Measurements from ENCODE around the gene STRIP1. TPM values are rescaled to one million over a fixed set of nuclear protein-coding genes. Genes with fewer than 3 reads are reported as not detected.

STRIP1 gene
- 33.1 and 45.5 TPM in 2 replicates for total RNA-seq (2014; rRNA removed; shearing (Covaris generic))
- 42.2 and 43.7 TPM in 2 replicates for total RNA-seq (2022)
- percentile 73 among the genes with signal in this experiment for Bru-seq, nascent RNA
- percentile 75 among the genes with signal in this experiment for BruChase-seq, experiment 1, labeled RNA remaining after a 6-hour chase
- BruChase-seq, experiment 2, labeled RNA remaining after a 2-hour chase = percentile 80 among the genes with signal in this experiment
- long read RNA-seq, transcript STRIP1-201 (21 exons, 3,265 nt) = major isoform, 22 of 47 reads
- long read RNA-seq, partial matches to known transcripts = 11 of 47 reads
- long read RNA-seq, other reads (novel, unspliced or antisense) = 14 of 47 reads

- H3K4me2 ChIP-seq (ENCODE audit: low read length) = peak within 1 kb of the TSS; percentile 86
- no peaks in the 10 kb centered on the region for H3K9me3 ChIP-seq (ENCODE audit: low read length)
- POLR2A ChIA-PET = interaction anchor here (0.6 to 1.8 kb wide), 9 partner anchors 10 to 486 kb away, joined by 3 to 7 read pairs (median 3); partner anchors contain the start of genes GNAI3 and RBM15
- H3K4me3 ChIP-seq (ENCODE audit: low read depth, low read length, poor library complexity, severe bottlenecking) = peak within 1 kb of the TSS; percentile 95
- peak within 1 kb of the TSS; percentile 85 for H2AFZ ChIP-seq (ENCODE audit: low read length)
- H3K27ac ChIP-seq (ENCODE audit: low read depth, low read length, poor library complexity, severe bottlenecking) = peak within 1 kb of the TSS; percentile 43
- intact Hi-C loops (cut with micrococcal nuclease; ENCODE audit: unreplicated experiment) = no loop called here
- TF ChIP-seq EZH2phosphoT487 (IDR thresholded peaks at IDR 0.05; ENCODE audit: borderline replicate concordance, low read depth, low read length) (no peak), CTCF (conservative IDR thresholded peaks at IDR 0.05; ENCODE audit: low read length) (no peak)
- no peaks in the 10 kb centered on the region for H3K9me2 ChIP-seq (ENCODE audit: insufficient read depth, low read length)
- H3K4me1 ChIP-seq (ENCODE audit: insufficient read depth, low read length, poor library complexity, severe bottlenecking) = peaks cover 37% of the 10 kb centered on the region
- no TSS peak for BruUV-seq (replicated peaks)
- CTCF ChIA-PET (ENCODE audit: unreplicated experiment) = interaction anchor here (0.7 to 1.0 kb wide), 3 partner anchors 18 to 78 kb away, joined by 3 to 7 read pairs (median 6); no protein-coding TSS in a partner anchor
- peaks cover 29% of the 10 kb centered on the region for H3K36me3 ChIP-seq (ENCODE audit: insufficient read depth, low read length)
- peaks cover 31% of the 10 kb centered on the region for H3K79me2 ChIP-seq (ENCODE audit: insufficient read depth, low read depth, low read length)
- DNase-seq (ENCODE audit: low spot score) = peak; percentile 97
- H4K20me1 ChIP-seq (ENCODE audit: insufficient read depth, low read length) = no peaks in the 10 kb centered on the region
These were observed at the start of gene STRIP1 for GRCh38 chr1:110034451-110035235. Gene STRIP1 (plus strand): TSS chr1:110034624. CDS start chr1:110034638, 14 bp downstream.

- H2AFZ ChIP-seq (ENCODE audit: low read length) = peak overlapping the region; percentile 80
- no TSS peak for BruUV-seq (replicated peaks)
- intact Hi-C loops (cut with micrococcal nuclease; ENCODE audit: unreplicated experiment) = no loop called here
- H3K36me3 ChIP-seq (ENCODE audit: insufficient read depth, low read length) = peaks cover 6% of the 10 kb centered on the region
- TF ChIP-seq EZH2phosphoT487 (IDR thresholded peaks at IDR 0.05; ENCODE audit: borderline replicate concordance, low read depth, low read length) = no peak
- no peak for TF ChIP-seq CTCF (conservative IDR thresholded peaks at IDR 0.05; ENCODE audit: low read length)
- H4K20me1 ChIP-seq (ENCODE audit: insufficient read depth, low read length) = 0 out of 2 replicates have a peak, but pooled peaks cover 19% of the 10 kb centered on the region
- H3K9me3 ChIP-seq (ENCODE audit: low read length) = no peaks in the 10 kb centered on the region
- H3K4me2 ChIP-seq (ENCODE audit: low read length) = peak overlapping the region; percentile 100
- peaks cover 32% of the 10 kb centered on the region; the same call in 1 of the 2 replicates for H3K79me2 ChIP-seq (ENCODE audit: insufficient read depth, low read depth, low read length)
- no peaks in the 10 kb centered on the region for H3K9me2 ChIP-seq (ENCODE audit: insufficient read depth, low read length)
- ChIA-PET CTCF (ENCODE audit: unreplicated experiment) (interaction anchor here (0.6 to 2.8 kb wide), 10 partner anchors 12 to 439 kb away, joined by 3 to 49 read pairs (median 3); partner anchors contain the start of gene GNAI3), POLR2A (interaction anchor here (0.6 to 1.3 kb wide), 8 partner anchors 14 to 1131 kb away, joined by 3 to 6 read pairs (median 3); no protein-coding TSS in a partner anchor)
- peaks cover 37% of the 10 kb centered on the region for H3K4me1 ChIP-seq (ENCODE audit: insufficient read depth, low read length, poor library complexity, severe bottlenecking)
- H3K4me3 ChIP-seq (ENCODE audit: low read depth, low read length, poor library complexity, severe bottlenecking) = peak overlapping the region; percentile 99
- H3K27ac ChIP-seq (ENCODE audit: low read depth, low read length, poor library complexity, severe bottlenecking) = no peak overlapping the region
- DNase-seq (ENCODE audit: low spot score) = no peak
These were observed 49.0 kb upstream of the STRIP1 start for GRCh38 chr1:109985247-109986053.
